ENCODE results near the gene SOX2. TPM values are rescaled to one million over a fixed set of nuclear protein-coding genes. Genes with fewer than 3 reads are reported as not detected.
"Not testable (repeated sequence)": the region's sequence is repeated elsewhere in the genome, so short reads cannot be mapped to it uniquely, and the experiment has no call there.

Gene SOX2
- total RNA-seq, 3 donors from 2014 or later: 0.08 TPM; not detected in 2

DNA sequence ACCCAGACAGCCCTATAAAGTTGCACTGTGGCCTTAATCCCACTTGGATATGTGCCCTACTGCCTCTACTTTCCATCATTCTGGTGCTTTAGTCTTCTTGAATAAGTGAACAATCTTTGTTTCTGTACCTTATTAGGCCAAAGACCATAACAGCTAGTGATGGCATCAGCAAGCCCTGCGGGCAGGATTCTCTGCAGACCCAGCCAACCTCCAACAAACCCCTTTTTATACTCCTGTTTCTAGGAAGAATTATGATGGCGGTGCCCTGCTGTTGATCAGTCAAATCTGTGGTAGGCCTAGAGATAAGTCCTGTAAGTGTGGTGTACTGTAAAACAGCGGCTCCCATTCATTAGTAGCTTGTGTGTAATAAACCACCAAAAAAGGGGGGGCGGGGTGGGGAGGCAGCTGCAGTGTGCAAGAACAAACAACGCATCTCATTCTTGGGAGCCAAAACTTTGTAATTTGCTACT lies 40.5 kb downstream of the SOX2 start:
- ATAC-seq (no peak), DNase-seq (no peak)
- Mint-ChIP-seq H3K4me3 (no peak overlapping the region), H3K27me3 (ENCODE audit: low read depth) (peaks cover 3% of the 10 kb centered on the region), H3K36me3 (ENCODE audit: insufficient read depth) (no peaks in the 10 kb centered on the region), H3K9me3 (no peaks in the 10 kb centered on the region), H3K4me1 (ENCODE audit: low read depth) (no peaks in the 10 kb centered on the region)

DNA sequence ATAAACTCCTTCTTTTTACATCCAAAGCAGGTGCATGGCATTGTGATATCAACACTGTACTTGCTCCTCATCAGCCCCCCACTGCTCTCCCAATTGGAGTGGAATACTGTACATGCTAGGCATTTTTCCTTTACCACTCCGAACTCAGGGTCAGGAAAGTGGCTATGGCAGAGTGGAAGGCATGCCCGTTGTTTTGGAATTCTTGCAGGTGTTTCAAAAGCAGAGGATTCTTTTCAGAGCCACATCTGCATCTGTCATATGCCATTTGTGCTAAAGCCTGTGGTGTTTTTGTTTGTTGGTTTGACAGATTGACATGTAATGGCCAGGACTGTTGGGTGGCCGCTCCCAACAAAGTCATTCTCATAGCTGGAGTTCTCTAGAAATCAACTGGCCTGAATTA lies 41.7 kb downstream of the SOX2 start:
- Mint-ChIP-seq H3K4me1 (ENCODE audit: low read depth) (no peaks in the 10 kb centered on the region), H3K9me3 (no peaks in the 10 kb centered on the region), H3K36me3 (ENCODE audit: insufficient read depth) (no peaks in the 10 kb centered on the region), H3K27me3 (ENCODE audit: low read depth) (peaks cover 3% of the 10 kb centered on the region), H3K4me3 (no peak overlapping the region)
- no peak for DNase-seq
- no peak for ATAC-seq

DNA sequence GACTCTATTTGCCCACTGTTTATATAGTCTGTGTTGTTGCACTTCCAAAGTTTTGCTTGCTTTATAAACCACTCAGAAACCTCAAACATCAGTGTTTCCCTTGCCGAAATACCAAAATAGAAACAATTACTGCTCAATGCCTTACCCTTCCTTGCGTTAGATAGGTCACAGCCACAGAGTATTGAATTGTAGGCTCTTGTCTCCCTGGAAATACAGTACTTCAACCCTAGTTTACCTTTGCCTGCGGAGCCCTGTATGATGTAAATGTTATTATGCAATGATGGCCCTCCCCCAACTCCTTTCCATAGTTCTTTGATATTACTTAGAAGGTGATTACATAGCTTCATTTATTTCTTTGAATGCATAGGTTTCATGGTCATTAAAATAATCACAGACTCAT lies 44.2 kb downstream of the SOX2 start:
- H3K4me1 Mint-ChIP-seq (ENCODE audit: low read depth): no peaks in the 10 kb centered on the region
- ATAC-seq (no peak), DNase-seq (no peak)
- H3K36me3 Mint-ChIP-seq (ENCODE audit: insufficient read depth): no peaks in the 10 kb centered on the region
- no peak overlapping the region for H3K4me3 Mint-ChIP-seq
- no peaks in the 10 kb centered on the region for H3K9me3 Mint-ChIP-seq
- peaks cover 3% of the 10 kb centered on the region for H3K27me3 Mint-ChIP-seq (ENCODE audit: low read depth)

DNA sequence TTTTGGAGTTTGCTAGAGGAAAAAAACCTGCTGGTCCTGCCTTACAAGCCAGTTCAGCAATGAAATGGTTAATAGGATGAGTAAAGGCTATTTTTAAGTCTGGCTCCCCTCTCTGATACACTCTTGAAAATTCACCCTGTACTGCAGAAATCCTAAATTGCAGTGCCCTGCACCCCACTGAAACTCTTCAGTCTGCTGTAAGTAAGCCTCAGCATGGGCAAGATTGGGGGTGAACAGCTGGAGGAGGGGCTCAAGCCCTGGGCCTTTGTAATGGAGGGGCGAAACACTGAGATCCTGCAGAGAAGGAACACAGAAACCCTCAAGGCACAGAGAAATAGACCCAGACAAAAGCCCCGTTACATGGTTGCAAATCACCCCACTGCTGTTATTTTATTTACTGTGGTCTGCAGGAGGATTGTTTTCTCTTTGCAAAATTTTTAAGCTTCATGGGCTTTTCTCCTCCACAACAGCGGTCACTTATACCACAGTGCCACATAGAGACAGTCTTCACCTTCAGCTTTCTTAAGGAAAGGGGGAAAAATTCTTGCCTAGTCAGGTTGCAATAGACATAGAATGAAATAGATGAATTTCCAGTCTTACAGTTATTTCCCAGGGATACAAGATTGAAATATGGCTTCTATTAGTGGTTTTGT lies 45.0 kb downstream of the SOX2 start:
- DNase-seq (no peak), ATAC-seq (no peak)
- Mint-ChIP-seq H3K4me1 (ENCODE audit: low read depth) (no peaks in the 10 kb centered on the region), H3K36me3 (ENCODE audit: insufficient read depth) (no peaks in the 10 kb centered on the region), H3K9me3 (no peaks in the 10 kb centered on the region), H3K4me3 (no peak overlapping the region), H3K27me3 (ENCODE audit: low read depth) (peaks cover 3% of the 10 kb centered on the region)

DNA sequence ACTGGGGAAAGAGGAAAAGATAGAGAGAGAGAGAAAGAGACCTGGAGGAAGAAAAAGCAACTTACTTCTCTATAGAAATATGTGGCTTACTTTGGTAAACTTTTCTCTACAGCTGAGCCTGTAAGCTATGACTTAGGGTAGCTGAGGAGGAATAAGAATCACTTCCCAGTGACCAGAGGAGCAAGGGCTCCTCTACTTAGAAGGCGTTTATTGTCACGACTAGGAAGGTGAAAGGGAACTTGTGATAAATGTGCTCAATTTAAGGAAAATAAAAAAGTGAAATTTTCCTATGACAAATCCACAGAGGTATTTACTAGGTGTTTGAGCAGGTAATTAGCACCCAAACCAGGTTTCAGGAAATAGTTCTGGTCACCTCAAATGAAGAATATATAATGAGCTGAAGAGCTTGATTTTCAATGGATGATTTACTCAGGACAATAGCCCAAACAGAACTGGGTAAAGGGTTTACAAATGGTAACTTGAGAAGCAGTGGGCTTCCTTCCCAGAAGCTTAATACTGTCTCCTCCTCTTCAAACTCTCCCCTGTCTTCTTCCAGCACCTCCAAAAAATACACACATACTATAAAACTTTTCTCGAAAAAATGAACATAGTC lies 46.1 kb downstream of the SOX2 start:
- Mint-ChIP-seq H3K4me3 (no peak overlapping the region), H3K4me1 (ENCODE audit: low read depth) (no peaks in the 10 kb centered on the region), H3K27me3 (ENCODE audit: low read depth) (peaks cover 3% of the 10 kb centered on the region), H3K36me3 (ENCODE audit: insufficient read depth) (no peaks in the 10 kb centered on the region), H3K9me3 (no peaks in the 10 kb centered on the region)
- ATAC-seq (no peak), DNase-seq (no peak)

DNA sequence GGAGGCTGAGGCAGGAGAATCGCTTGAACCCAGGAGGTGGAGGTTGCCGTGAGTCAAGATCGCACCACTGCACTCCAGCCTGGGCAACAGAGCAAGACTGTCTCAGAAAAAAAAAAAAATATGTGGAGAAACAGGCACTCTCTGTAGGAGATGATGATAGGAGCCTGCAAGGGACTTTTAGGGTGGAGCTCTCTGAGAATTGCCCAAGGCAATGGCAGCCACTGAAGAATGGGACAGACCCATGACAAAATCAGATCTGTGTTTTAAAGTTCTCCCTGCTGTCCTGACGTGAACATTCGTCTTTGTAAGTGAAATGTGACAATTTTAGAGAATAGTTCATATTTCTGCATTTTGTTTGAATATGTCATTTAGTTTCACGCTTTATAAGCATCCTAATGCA lies 50.2 kb downstream of the SOX2 start:
- no peak for ATAC-seq
- no peaks in the 10 kb centered on the region for H3K27me3 Mint-ChIP-seq (ENCODE audit: low read depth)
- no peaks in the 10 kb centered on the region for H3K4me1 Mint-ChIP-seq (ENCODE audit: low read depth)
- H3K36me3 Mint-ChIP-seq (ENCODE audit: insufficient read depth): no peaks in the 10 kb centered on the region
- DNase-seq: no peak
- H3K9me3 Mint-ChIP-seq: no peaks in the 10 kb centered on the region
- no peak overlapping the region for H3K4me3 Mint-ChIP-seq

DNA sequence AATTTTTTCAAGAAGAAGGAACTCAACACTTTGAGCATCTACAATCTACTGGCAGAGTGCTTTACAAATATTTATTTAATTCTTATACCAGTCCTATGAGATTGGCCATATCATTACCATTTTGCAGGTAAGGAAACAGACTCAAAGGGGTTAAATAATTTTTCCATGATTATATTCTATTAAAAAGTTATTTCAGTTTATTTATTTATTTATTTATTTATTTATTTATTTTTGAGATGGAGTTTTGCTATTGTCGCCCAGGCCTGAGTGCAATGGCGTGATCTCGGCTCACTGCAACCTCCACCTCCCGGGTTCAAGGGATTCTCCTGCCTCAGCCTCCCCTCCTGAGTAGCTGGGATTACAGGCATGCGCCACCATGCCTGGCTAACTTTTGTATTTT lies 52.3 kb downstream of the SOX2 start:
- not testable (repeated sequence) for H3K36me3 Mint-ChIP-seq (ENCODE audit: insufficient read depth); H3K27me3 Mint-ChIP-seq (ENCODE audit: low read depth); H3K9me3 Mint-ChIP-seq; DNase-seq; H3K4me3 Mint-ChIP-seq; H3K4me1 Mint-ChIP-seq (ENCODE audit: low read depth); ATAC-seq

All from activated T-cell treated with anti-CD3 and anti-CD28 coated beads, Interleukin-2, amount 50 U/mL, for 4 hours (primary cell).